Purkinje cell (primary cell): ENCODE results near the gene ENO3. TPM values are rescaled to one million over a fixed set of nuclear protein-coding genes. Genes with fewer than 3 reads are reported as not detected.

Experiments used
- polyA plus RNA-seq: library from polyadenylated mRNA; unstranded; fragments of >200 nt; fragmentation: Nextera tagmentation; gene quantifications from 2 replicates; pipeline ENCODE4 v1.2.1, GENCODE V29; 2014

ENO3 gene
- polyA plus RNA-seq, result 2.1 and 2.4 TPM in 2 replicates

GRCh38 chr17:4950746-4951204 lies at the start of gene ENO3:
ENO3 (plus strand) TSS chr17:4951119; CDS start chr17:4951830, 711 bp downstream.

GRCh38 chr17:4903051-4903818 lies 47.7 kb upstream of the ENO3 start, which contains the start of gene CHRNE:
CHRNE (minus strand) TSS chr17:4903098; CDS start chr17:4903063, 35 bp downstream.

GRCh38 chr17:4931963-4932362 lies 19.0 kb upstream of the ENO3 start, which contains the start of gene GP1BA:
GP1BA (plus strand) TSS chr17:4932277; CDS start chr17:4932605, 328 bp downstream.

GRCh38 chr17:4939796-4940554 lies 10.9 kb upstream of the ENO3 start, which contains the start of the genes RNF167 and SLC25A11:
RNF167 (plus strand) TSS chr17:4940268; CDS start chr17:4940910, 642 bp downstream.
SLC25A11 (minus strand) TSS chr17:4940046; CDS start chr17:4939910, 136 bp downstream.

GRCh38 chr17:4948166-4948930 lies 2.6 kb upstream of the ENO3 start, which contains the start of gene PFN1:
PFN1 (minus strand) TSS chr17:4948530; CDS start chr17:4948394, 136 bp downstream.

GRCh38 chr17:4967539-4968485 lies 16.9 kb downstream of the ENO3 start, which contains the start of gene SPAG7:
SPAG7 (minus strand) TSS chr17:4967817; CDS start chr17:4967804, 13 bp downstream.

GRCh38 chr17:4986951-4987766 lies 36.2 kb downstream of the ENO3 start, which contains the start of gene CAMTA2:
CAMTA2 (minus strand) TSS chr17:4987675; CDS start chr17:4986222, 1,453 bp downstream.

GRCh38 chr17:4997302-4998026 lies 46.5 kb downstream of the ENO3 start, which contains the start of the genes INCA1 and KIF1C:
INCA1 (minus strand) TSS chr17:4997522; CDS start chr17:4994437, 3,085 bp downstream.
KIF1C (plus strand) TSS chr17:4997950; CDS start chr17:5000247, 2,297 bp downstream.

Other genes starting within 250 kb of the ENO3 start
- gene PELP1, start 247.0 kb upstream of the ENO3 start, polyA plus RNA-seq, result 2.6 and 2.9 TPM in 2 replicates
- 5.8 and 6.3 TPM in 2 replicates for gene ARRB2, start 240.5 kb upstream of the ENO3 start, polyA plus RNA-seq
- gene MED11, start 219.7 kb upstream of the ENO3 start, polyA plus RNA-seq, result 72.1 and 82.0 TPM in 2 replicates
- not detected in 2 replicates for gene ZMYND15, start 211.3 kb upstream of the ENO3 start, polyA plus RNA-seq
- gene CXCL16, start 211.2 kb upstream of the ENO3 start, polyA plus RNA-seq, result 0.25 and 1.1 TPM in 2 replicates
- gene TM4SF5, start 179.2 kb upstream of the ENO3 start, polyA plus RNA-seq, result not detected in 2 replicates
- not detected in 2 replicates for gene VMO1, start 164.8 kb upstream of the ENO3 start, polyA plus RNA-seq
- not detected in 2 replicates for gene GLTPD2, start 162.2 kb upstream of the ENO3 start, polyA plus RNA-seq
- 377 and 424 TPM in 2 replicates for gene PSMB6, start 155.0 kb upstream of the ENO3 start, polyA plus RNA-seq
- 1.2 and 1.6 TPM in 2 replicates for gene PLD2, start 144.0 kb upstream of the ENO3 start, polyA plus RNA-seq
- 9.8 and 11.1 TPM in 2 replicates for gene MINK1, start 117.8 kb upstream of the ENO3 start, polyA plus RNA-seq
- 0.75 TPM in 1 of 2 replicates, not detected in the other for gene C17orf107, start 51.6 kb upstream of the ENO3 start, polyA plus RNA-seq
- not detected in 2 replicates for gene CHRNE, start 48.0 kb upstream of the ENO3 start, polyA plus RNA-seq
- 0.31 and 0.38 TPM in 2 replicates for gene GP1BA, start 18.8 kb upstream of the ENO3 start, polyA plus RNA-seq
- 27.6 and 40.9 TPM in 2 replicates for gene SLC25A11, start 11.1 kb upstream of the ENO3 start, polyA plus RNA-seq
- gene RNF167, start 10.9 kb upstream of the ENO3 start, polyA plus RNA-seq, result 37.3 and 38.4 TPM in 2 replicates
- gene PFN1, start 2.6 kb upstream of the ENO3 start, polyA plus RNA-seq, result 35.7 and 55.5 TPM in 2 replicates
- gene SPAG7, start 16.7 kb downstream of the ENO3 start, polyA plus RNA-seq, result 44.8 and 73.7 TPM in 2 replicates
- 1.0 and 8.4 TPM in 2 replicates for gene CAMTA2, start 36.6 kb downstream of the ENO3 start, polyA plus RNA-seq
- gene INCA1, start 46.4 kb downstream of the ENO3 start, polyA plus RNA-seq, result 2.1 and 2.5 TPM in 2 replicates
- 0.38 TPM in 1 of 2 replicates, not detected in the other for gene KIF1C, start 46.8 kb downstream of the ENO3 start, polyA plus RNA-seq
- gene SLC52A1, start 84.3 kb downstream of the ENO3 start, polyA plus RNA-seq, result not detected in 2 replicates
- gene ZFP3, start 127.3 kb downstream of the ENO3 start, polyA plus RNA-seq, result 2.5 and 3.4 TPM in 2 replicates
- 1.7 TPM in 1 of 2 replicates, not detected in the other for gene ZNF232, start 160.8 kb downstream of the ENO3 start, polyA plus RNA-seq
- 1.7 and 2.3 TPM in 2 replicates for gene USP6, start 164.9 kb downstream of the ENO3 start, polyA plus RNA-seq
- gene ZNF594, start 240.7 kb downstream of the ENO3 start, polyA plus RNA-seq, result 1.7 and 2.5 TPM in 2 replicates